ENCODE measurements around the gene YWHAE. TPM values are rescaled to one million over a fixed set of nuclear protein-coding genes. Genes with fewer than 3 reads are reported as not detected.
A peak's percentile ranks its signal among the peaks of the same experiment; 100 is the strongest.

YWHAE gene
- total RNA-seq, 1 experiment from 2014 or later: 189 TPM

GRCh38 chr17:1325766-1326165, 74.3 kb downstream of the YWHAE start:
- no peaks in the 10 kb centered on the region for H3K4me1 ChIP-seq (ENCODE audit: low read length)
- H3K4me2 ChIP-seq (ENCODE audit: low read depth, low read length, poor library complexity, severe bottlenecking): no peak overlapping the region
- H3K9ac ChIP-seq (ENCODE audit: low read length): no peak overlapping the region
- H2AFZ ChIP-seq (ENCODE audit: low read length): no peak overlapping the region
- H3K27ac ChIP-seq (ENCODE audit: low read length): no peak overlapping the region
- no peaks in the 10 kb centered on the region for H3K36me3 ChIP-seq (ENCODE audit: insufficient read depth, low read length)
- no peaks in the 10 kb centered on the region for H3K9me2 ChIP-seq (replicated peaks; ENCODE audit: insufficient read depth, low read length)
- no peak overlapping the region for H3K4me3 ChIP-seq (ENCODE audit: low read length)
- no peaks in the 10 kb centered on the region for H3K27me3 ChIP-seq (ENCODE audit: low read length)
- no peaks in the 10 kb centered on the region for H3K9me3 ChIP-seq (ENCODE audit: low read length)
- H4K20me1 ChIP-seq (ENCODE audit: insufficient read depth, low read depth, low read length): no peaks in the 10 kb centered on the region
- peak; percentile 35 for DNase-seq
- no peaks in the 10 kb centered on the region for H3K79me2 ChIP-seq (ENCODE audit: low read length)

DNA sequence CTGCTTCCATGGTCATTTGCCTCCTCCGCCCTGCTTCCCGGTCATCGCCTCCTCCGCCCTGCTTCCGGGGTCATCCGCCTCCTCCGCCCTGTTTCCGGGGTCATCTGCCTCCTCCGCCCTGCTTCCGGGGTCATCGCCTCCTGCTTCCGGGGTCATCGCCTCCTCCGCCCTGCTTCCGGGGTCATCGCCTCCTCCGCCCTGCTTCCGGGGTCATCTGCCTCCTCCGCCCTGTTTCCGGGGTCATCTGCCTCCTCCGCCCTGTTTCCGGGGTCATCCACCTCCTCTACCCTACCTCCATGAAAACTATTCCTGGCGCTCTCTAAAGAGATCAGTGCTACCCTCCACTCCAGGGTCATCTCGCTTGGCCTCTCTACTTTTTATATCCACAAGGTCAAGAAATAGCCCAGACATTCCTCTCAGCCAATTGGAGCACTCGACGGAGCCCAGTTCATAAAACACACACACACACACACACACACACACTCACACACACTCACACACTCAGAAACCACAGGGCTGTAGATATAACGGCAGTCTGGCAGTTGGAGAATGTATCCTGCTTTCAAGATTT, 75.7 kb downstream of the YWHAE start:
- no peaks in the 10 kb centered on the region for H3K27me3 ChIP-seq (ENCODE audit: low read length)
- no peak overlapping the region for H2AFZ ChIP-seq (ENCODE audit: low read length)
- H4K20me1 ChIP-seq (ENCODE audit: insufficient read depth, low read depth, low read length): no peaks in the 10 kb centered on the region
- no peaks in the 10 kb centered on the region for H3K79me2 ChIP-seq (ENCODE audit: low read length)
- no peaks in the 10 kb centered on the region for H3K9me3 ChIP-seq (ENCODE audit: low read length)
- DNase-seq: peak; percentile 24
- H3K4me2 ChIP-seq (ENCODE audit: low read depth, low read length, poor library complexity, severe bottlenecking): no peak overlapping the region
- no peak overlapping the region for H3K9ac ChIP-seq (ENCODE audit: low read length)
- H3K27ac ChIP-seq (ENCODE audit: low read length): no peak overlapping the region
- no peaks in the 10 kb centered on the region for H3K4me1 ChIP-seq (ENCODE audit: low read length)
- H3K4me3 ChIP-seq (ENCODE audit: low read length): no peak overlapping the region
- no peaks in the 10 kb centered on the region for H3K36me3 ChIP-seq (ENCODE audit: insufficient read depth, low read length)
- no peaks in the 10 kb centered on the region for H3K9me2 ChIP-seq (replicated peaks; ENCODE audit: insufficient read depth, low read length)

- Histone ChIP-seq H3K4me2 (ENCODE audit: low read depth, low read length, poor library complexity, severe bottlenecking) (no peak overlapping the region), H3K36me3 (ENCODE audit: insufficient read depth, low read length) (no peaks in the 10 kb centered on the region), H3K4me3 (ENCODE audit: low read length) (no peak overlapping the region), H2AFZ (ENCODE audit: low read length) (no peak overlapping the region), H3K27me3 (ENCODE audit: low read length) (no peaks in the 10 kb centered on the region), H3K9me2 (replicated peaks; ENCODE audit: insufficient read depth, low read length) (no peaks in the 10 kb centered on the region), H3K9me3 (ENCODE audit: low read length) (no peaks in the 10 kb centered on the region), H4K20me1 (ENCODE audit: insufficient read depth, low read depth, low read length) (no peaks in the 10 kb centered on the region), H3K79me2 (ENCODE audit: low read length) (no peaks in the 10 kb centered on the region), H3K27ac (ENCODE audit: low read length) (no peak overlapping the region), H3K9ac (ENCODE audit: low read length) (no peak overlapping the region), H3K4me1 (ENCODE audit: low read length) (no peaks in the 10 kb centered on the region)
- DNase-seq: no peak
Observed at GRCh38 chr17:1323336-1323735, 76.7 kb downstream of the YWHAE start.

- Histone ChIP-seq H3K9me3 (ENCODE audit: low read length) (no peaks in the 10 kb centered on the region), H3K79me2 (ENCODE audit: low read length) (no peaks in the 10 kb centered on the region), H3K4me1 (ENCODE audit: low read length) (no peaks in the 10 kb centered on the region), H3K27me3 (ENCODE audit: low read length) (no peaks in the 10 kb centered on the region), H4K20me1 (ENCODE audit: insufficient read depth, low read depth, low read length) (no peaks in the 10 kb centered on the region), H2AFZ (ENCODE audit: low read length) (no peak overlapping the region), H3K36me3 (ENCODE audit: insufficient read depth, low read length) (no peaks in the 10 kb centered on the region), H3K4me3 (ENCODE audit: low read length) (no peak overlapping the region), H3K9ac (ENCODE audit: low read length) (no peak overlapping the region), H3K27ac (ENCODE audit: low read length) (no peak overlapping the region), H3K4me2 (ENCODE audit: low read depth, low read length, poor library complexity, severe bottlenecking) (no peak overlapping the region), H3K9me2 (replicated peaks; ENCODE audit: insufficient read depth, low read length) (no peaks in the 10 kb centered on the region)
- peak; percentile 24 for DNase-seq
Observed at GRCh38 chr17:1322480-1322879, 77.5 kb downstream of the YWHAE start.

DNA sequence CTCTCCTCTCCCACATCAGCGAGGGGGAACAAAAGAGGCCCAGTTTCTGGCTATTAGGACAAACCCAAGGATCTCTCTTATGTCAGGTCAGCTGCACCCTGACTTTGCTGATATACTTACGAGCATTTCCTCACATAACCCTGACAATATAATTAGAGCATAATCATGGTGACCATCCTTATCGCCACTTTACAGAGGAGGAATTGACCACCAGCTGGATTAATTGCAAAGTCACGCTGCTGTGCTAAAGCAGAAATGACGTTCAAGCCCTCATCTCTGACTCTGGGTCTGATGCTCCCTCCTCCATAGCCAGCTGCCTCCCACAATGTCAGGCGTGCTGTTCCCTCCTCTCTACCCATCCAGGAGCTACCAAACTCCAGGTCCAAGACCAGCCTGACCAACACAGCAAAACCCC, 78.0 kb downstream of the YWHAE start:
- Histone ChIP-seq H3K36me3 (ENCODE audit: insufficient read depth, low read length) (no peaks in the 10 kb centered on the region), H3K27me3 (ENCODE audit: low read length) (no peaks in the 10 kb centered on the region), H3K27ac (ENCODE audit: low read length) (no peak overlapping the region), H3K4me2 (ENCODE audit: low read depth, low read length, poor library complexity, severe bottlenecking) (no peak overlapping the region), H4K20me1 (ENCODE audit: insufficient read depth, low read depth, low read length) (no peaks in the 10 kb centered on the region), H2AFZ (ENCODE audit: low read length) (no peak overlapping the region), H3K4me1 (ENCODE audit: low read length) (no peaks in the 10 kb centered on the region), H3K9me2 (replicated peaks; ENCODE audit: insufficient read depth, low read length) (no peaks in the 10 kb centered on the region), H3K79me2 (ENCODE audit: low read length) (no peaks in the 10 kb centered on the region), H3K4me3 (ENCODE audit: low read length) (no peak overlapping the region), H3K9me3 (ENCODE audit: low read length) (no peaks in the 10 kb centered on the region), H3K9ac (ENCODE audit: low read length) (no peak overlapping the region)
- no peak for DNase-seq

DNA sequence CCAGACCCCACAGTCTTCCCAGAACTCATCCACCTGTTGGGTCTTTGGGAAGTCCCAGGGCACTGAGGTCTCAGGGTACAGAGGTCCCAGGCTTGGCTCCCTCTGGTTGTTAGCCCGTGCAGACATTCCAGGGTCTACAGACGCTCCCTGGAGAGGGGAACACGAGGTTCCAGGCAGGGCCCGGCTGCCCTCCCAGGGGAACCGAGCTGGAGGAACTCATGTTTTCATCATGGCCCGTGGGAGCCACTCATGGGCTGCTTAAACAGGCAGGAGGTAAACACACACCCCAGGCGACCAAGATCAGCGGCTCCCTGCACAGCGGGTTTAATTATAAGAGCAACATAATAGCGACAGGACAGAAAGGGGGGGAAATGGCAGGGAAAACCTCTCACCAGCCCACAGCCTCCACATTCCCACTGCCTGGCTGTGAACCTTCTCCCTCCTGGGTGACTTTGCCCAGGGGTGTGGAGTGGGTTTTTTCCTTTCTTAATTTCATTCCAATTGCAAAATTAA, 84.1 kb downstream of the YWHAE start:
- Histone ChIP-seq H3K9me2 (replicated peaks; ENCODE audit: insufficient read depth, low read length) (no peaks in the 10 kb centered on the region), H3K79me2 (ENCODE audit: low read length) (no peaks in the 10 kb centered on the region), H4K20me1 (ENCODE audit: insufficient read depth, low read depth, low read length) (no peaks in the 10 kb centered on the region), H3K9ac (ENCODE audit: low read length) (no peak overlapping the region), H3K4me1 (ENCODE audit: low read length) (no peaks in the 10 kb centered on the region), H2AFZ (ENCODE audit: low read length) (no peak overlapping the region), H3K9me3 (ENCODE audit: low read length) (no peaks in the 10 kb centered on the region), H3K27me3 (ENCODE audit: low read length) (no peaks in the 10 kb centered on the region), H3K4me2 (ENCODE audit: low read depth, low read length, poor library complexity, severe bottlenecking) (no peak overlapping the region), H3K27ac (ENCODE audit: low read length) (no peak overlapping the region), H3K4me3 (ENCODE audit: low read length) (no peak overlapping the region), H3K36me3 (ENCODE audit: insufficient read depth, low read length) (no peaks in the 10 kb centered on the region)
- DNase-seq: no peak

DNA sequence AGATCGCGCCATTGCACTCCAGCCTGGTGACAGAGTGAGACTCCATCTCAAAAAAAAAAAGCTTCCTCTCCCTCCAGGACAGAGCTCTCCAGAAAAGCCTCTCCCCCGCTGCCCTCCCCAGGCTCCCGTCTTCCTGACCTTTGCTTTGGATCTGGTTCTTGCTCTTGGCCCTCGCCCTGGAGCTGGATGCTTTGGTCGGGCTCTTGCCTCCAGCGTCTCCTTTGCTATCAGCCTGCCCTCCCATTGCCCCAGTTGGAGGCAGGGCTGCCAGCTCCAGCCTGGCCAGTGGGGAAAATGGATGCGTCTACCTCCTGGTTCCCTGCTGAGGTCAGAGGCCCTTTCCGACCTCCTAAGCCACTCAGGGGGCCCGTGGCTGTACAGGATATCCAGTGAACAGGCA, 84.6 kb downstream of the YWHAE start:
- Histone ChIP-seq H2AFZ (ENCODE audit: low read length) (no peak overlapping the region), H3K9ac (ENCODE audit: low read length) (no peak overlapping the region), H3K79me2 (ENCODE audit: low read length) (no peaks in the 10 kb centered on the region), H3K4me2 (ENCODE audit: low read depth, low read length, poor library complexity, severe bottlenecking) (no peak overlapping the region), H3K36me3 (ENCODE audit: insufficient read depth, low read length) (no peaks in the 10 kb centered on the region), H3K4me1 (ENCODE audit: low read length) (no peaks in the 10 kb centered on the region), H3K4me3 (ENCODE audit: low read length) (no peak overlapping the region), H3K27ac (ENCODE audit: low read length) (no peak overlapping the region), H4K20me1 (ENCODE audit: insufficient read depth, low read depth, low read length) (no peaks in the 10 kb centered on the region), H3K9me3 (ENCODE audit: low read length) (no peaks in the 10 kb centered on the region), H3K27me3 (ENCODE audit: low read length) (no peaks in the 10 kb centered on the region), H3K9me2 (replicated peaks; ENCODE audit: insufficient read depth, low read length) (no peaks in the 10 kb centered on the region)
- DNase-seq: no peak

DNA sequence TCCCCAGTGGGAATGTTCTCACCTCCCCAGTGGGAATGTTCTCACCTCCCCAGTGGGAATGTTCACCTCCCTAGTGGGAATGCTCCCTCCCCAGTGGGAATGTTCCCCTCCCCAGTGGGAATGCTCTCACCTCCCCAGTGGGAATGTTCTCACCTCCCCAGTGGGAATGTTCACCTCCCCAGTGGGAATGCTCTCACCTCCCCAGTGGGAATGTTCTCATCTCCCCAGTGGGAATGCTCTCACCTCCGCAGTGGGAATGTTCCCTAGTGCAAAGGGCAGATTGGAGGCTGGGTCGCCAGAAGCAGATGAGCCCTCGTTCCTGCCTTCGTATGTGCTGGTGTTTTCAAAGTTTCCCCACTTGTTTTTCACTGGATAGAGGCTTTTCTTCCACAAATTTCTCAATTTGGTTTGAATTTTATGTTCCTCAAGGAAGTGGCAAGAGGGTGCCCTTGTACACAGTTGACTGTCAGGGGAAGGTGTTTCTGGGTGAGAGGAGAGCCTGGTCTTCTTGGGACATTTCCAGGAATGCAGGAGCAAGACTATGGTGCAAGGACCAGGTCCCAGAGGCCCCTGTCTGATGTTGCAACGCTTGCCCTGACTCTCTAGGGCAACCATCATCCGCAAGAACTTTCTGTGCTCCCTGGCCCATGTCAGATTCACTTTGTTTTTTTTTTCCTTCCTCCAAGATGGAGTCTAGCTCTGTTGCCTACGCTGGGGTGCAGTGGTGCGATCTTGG, 86.6 kb downstream of the YWHAE start:
- Histone ChIP-seq H3K36me3 (ENCODE audit: insufficient read depth, low read length) (no peaks in the 10 kb centered on the region), H3K4me2 (ENCODE audit: low read depth, low read length, poor library complexity, severe bottlenecking) (no peak overlapping the region), H3K4me3 (ENCODE audit: low read length) (no peak overlapping the region), H3K27me3 (ENCODE audit: low read length) (no peaks in the 10 kb centered on the region), H3K79me2 (ENCODE audit: low read length) (no peaks in the 10 kb centered on the region), H2AFZ (ENCODE audit: low read length) (no peak overlapping the region), H3K9me2 (replicated peaks; ENCODE audit: insufficient read depth, low read length) (no peaks in the 10 kb centered on the region), H3K9ac (ENCODE audit: low read length) (no peak overlapping the region), H3K9me3 (ENCODE audit: low read length) (no peaks in the 10 kb centered on the region), H3K27ac (ENCODE audit: low read length) (no peak overlapping the region), H4K20me1 (ENCODE audit: insufficient read depth, low read depth, low read length) (no peaks in the 10 kb centered on the region), H3K4me1 (ENCODE audit: low read length) (no peaks in the 10 kb centered on the region)
- DNase-seq: no peak
